A549 (cell line): ENCODE data around the gene PYROXD2. TPM values are rescaled to one million over a fixed set of nuclear protein-coding genes. Genes with fewer than 3 reads are reported as not detected.

Source experiments
- ATAC-seq, 2 experiments: fragments of 200-7000 bp in 1 of 2; fragments of >200 bp in 1 of 2; cut with Nextera tagmentation in 1 of 2; cut with Tn5 transposase in 1 of 2; 3 replicates each; pipeline versions ENCODE4 v1.8.0 to v1.9.1; 2018 to 2020; ENCODE audit warnings: mild to moderate bottlenecking in 1 of 2, moderate library complexity in 1 of 2
- CTCF ChIA-PET: fragments of 300-600 bp; sonication (Branson Sonifier 250); formaldehyde crosslinking; extraction: SDS; loops from one replicate; lab custom pipeline; 2021; ENCODE audit warnings: antibody characterized with exemption, inconsistent platforms; lab: Yijun Ruan, JAX
- POLR2A ChIA-PET: fragments of 350-600 bp; formaldehyde crosslinking; extraction: SDS; loops from one replicate; lab custom pipeline; 2021; ENCODE audit warnings: antibody characterized with exemption, inconsistent platforms; lab: Yijun Ruan, JAX
- DNase-seq, 2 experiments: peaks; one replicate each; pipeline versions ENCODE4 v3.0.0 to v3.0.0-alpha.2; 2011 to 2016; ENCODE audit warnings: low read depth in 1 of 2, low spot score in 1 of 2
- FAIRE-seq: peaks from 2 replicates; lab custom pipeline; 2011; peaks lifted over from hg19 to GRCh38; lab: Jason Lieb, UNC
- H3K27ac ChIP-seq, 2 experiments: fragments of >200 bp; sonication (Bioruptor Twin); formaldehyde crosslinking; 3 replicates each; pipeline ENCODE4 v1.5.1; 2016 to 2017
- H3K4me1 ChIP-seq: fragments of >200 bp; sonication (Bioruptor Twin); formaldehyde crosslinking; 3 replicates; pipeline ENCODE4 v1.6.1; 2016
- H3K4me2 ChIP-seq: fragments of >200 bp; sonication (Bioruptor Twin); formaldehyde crosslinking; 3 replicates; pipeline ENCODE4 v1.6.1; 2016
- H3K4me3 ChIP-seq: fragments of >200 bp; sonication (Bioruptor Twin); formaldehyde crosslinking; 3 replicates; pipeline ENCODE4 v1.5.1; 2016
- H3K9me3 ChIP-seq: fragments of >200 bp; sonication (Bioruptor Twin); formaldehyde crosslinking; 3 replicates; pipeline ENCODE4 v1.6.1; 2016
- EP300 ChIP-seq, 2 experiments: fragments of >200 bp; sonication (Bioruptor Twin); formaldehyde crosslinking; IDR thresholded peaks; 2 replicates in 1 of 2; 3 replicates in 1 of 2; pipeline ENCODE4 v1.6.1; 2016 to 2017
- FOSB ChIP-seq: fragments of 250-450 bp; sonication (Bioruptor Pico); IDR thresholded peaks from 2 replicates; pipeline ENCODE4 v1.5.0; 2020; ENCODE audit warnings: mild to moderate bottlenecking, moderate library complexity
- GATA3 ChIP-seq: IDR thresholded peaks from 2 replicates; pipeline ENCODE4 v1.6.1; 2012; ENCODE audit warnings: borderline replicate concordance
- HOXB5 ChIP-seq: fragments of 250-450 bp; sonication (Bioruptor Pico); IDR thresholded peaks from 2 replicates; pipeline ENCODE4 v1.5.0; 2020; ENCODE audit warnings: mild to moderate bottlenecking, moderate library complexity
- NFE2L2 ChIP-seq: fragments of 150-350 bp; conservative IDR thresholded peaks from 2 replicates; pipeline ENCODE4 v1.6.1; 2014; ENCODE audit warnings: low read length
- RAD21 ChIP-seq, 2 experiments: fragments of >200 bp in 1 of 2; sonication (Bioruptor Twin) in 1 of 2; formaldehyde crosslinking in 1 of 2; IDR thresholded peaks in 1 of 2; conservative IDR thresholded peaks in 1 of 2; 2 replicates in 1 of 2; 3 replicates in 1 of 2; pipeline ENCODE4 v1.6.1; 2012 to 2018; ENCODE audit warnings: inconsistent platforms in 1 of 2
- RCOR1 ChIP-seq: fragments of 150-350 bp; IDR thresholded peaks from 2 replicates; pipeline ENCODE4 v1.6.1; 2014; ENCODE audit warnings: antibody characterized with exemption, low read length, low read depth
- RFX5 ChIP-seq: fragments of 450-650 bp; IDR thresholded peaks from 2 replicates; pipeline ENCODE4 v1.7.1; 2014; ENCODE audit warnings: antibody characterized with exemption, mild to moderate bottlenecking, moderate library complexity
- SMC3 ChIP-seq: fragments of >200 bp; sonication (Bioruptor Twin); formaldehyde crosslinking; IDR thresholded peaks from 3 replicates; pipeline ENCODE4 v1.6.1; 2018; ENCODE audit warnings: inconsistent platforms
- WGBS: methylation state at CpG from one replicate; pipeline ENCODE4 v1.1.6; 2017; ENCODE audit errors: missing lambda C conversion rate; 5-methylcytosine and 5-hydroxymethylcytosine counted together
- polyA plus RNA-seq, 4 experiments: library from polyadenylated mRNA; depleted of rRNA in 3 of 4; stranded (reverse); fragments of >200 nt; fragmentation: RNase III in 1 of 4; extraction: RNeasy Plus Mini Kit Qiagen cat#74134 plus additional on column Dnase treatment in 1 of 4; gene quantifications; 2 replicates in 3 of 4; 3 replicates in 1 of 4; pipeline ENCODE4 v1.2.3, GENCODE V29; 2011 to 2017
- TF ChIP-seq, protein P1 (sequence below): fragments of >200 bp; sonication (Bioruptor Twin); formaldehyde crosslinking; IDR thresholded peaks from 3 replicates; pipeline ENCODE4 v1.5.1; 2016
- TF ChIP-seq, protein P2 (sequence below): IDR thresholded peaks from 2 replicates; pipeline ENCODE4 v1.6.1; 2012; ENCODE audit warnings: low read depth, borderline replicate concordance
- TF ChIP-seq, protein P3 (sequence below): fragments of 250-450 bp; sonication (Bioruptor Pico); IDR thresholded peaks from 2 replicates; pipeline ENCODE4 v1.5.0; 2020; ENCODE audit warnings: low read depth, mild to moderate bottlenecking, moderate library complexity
- TF ChIP-seq, protein P4 (sequence below): IDR thresholded peaks from 2 replicates; pipeline ENCODE4 v1.6.1; 2012
- TF ChIP-seq, protein P5 (sequence below): fragments of 450-650 bp; IDR thresholded peaks from 2 replicates; pipeline ENCODE4 v1.6.1; 2014; ENCODE audit warnings: antibody characterized with exemption
- TF ChIP-seq, protein P6 (sequence below): fragments of 250-450 bp; sonication (Bioruptor Pico); IDR thresholded peaks from 2 replicates; pipeline ENCODE4 v1.5.0; 2021; ENCODE audit warnings: mild to moderate bottlenecking, moderate library complexity, borderline replicate concordance

PYROXD2 gene
- polyA plus RNA-seq, 2 of the 4 experiments (the other 2 are of a cell fraction) = 4.6 to 6.3 TPM

DNA sequence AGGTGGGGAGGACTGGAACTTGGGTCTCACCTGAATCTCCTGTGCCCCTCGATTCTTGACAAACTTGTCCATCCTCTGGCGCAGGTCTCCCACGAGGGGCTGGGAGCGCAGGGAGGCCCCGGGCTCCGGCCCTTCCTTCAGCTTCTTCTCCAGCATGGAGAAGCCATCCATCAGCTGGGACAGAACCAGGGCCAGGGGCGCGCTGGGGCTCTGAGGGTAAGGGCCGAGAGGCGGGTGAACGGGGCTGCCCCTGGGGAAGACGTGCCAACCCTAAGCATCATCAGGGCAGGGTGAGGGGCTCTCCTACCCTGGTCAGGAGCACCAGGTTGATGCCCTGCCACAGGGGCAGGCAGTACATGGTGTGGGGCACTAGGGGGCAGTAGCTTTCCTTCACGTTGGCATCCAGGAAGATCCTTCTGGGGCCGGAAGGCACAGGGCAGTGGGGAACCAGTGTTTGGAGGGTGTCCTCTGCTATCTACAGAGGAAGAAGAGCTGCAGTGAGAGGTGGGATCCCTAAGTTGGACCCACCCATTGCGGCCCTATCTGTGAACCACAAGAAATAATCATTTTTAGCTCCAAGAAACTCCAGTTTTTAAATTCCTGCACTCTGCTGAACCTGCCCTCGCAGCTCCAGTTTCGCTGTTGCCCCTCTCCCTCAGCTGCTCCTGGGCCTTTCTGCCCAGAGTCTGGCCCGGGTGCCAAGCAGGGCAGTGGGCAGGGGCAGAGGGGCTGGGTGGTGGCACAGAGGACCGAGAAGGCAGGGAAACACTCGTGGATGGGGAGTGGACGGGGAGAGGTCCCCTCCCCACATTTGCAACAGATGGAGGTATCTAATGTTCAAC is 10.8 kb upstream of the PYROXD2 start:
- H3K9me3 ChIP-seq = no peaks in the 10 kb centered on the region
- WGBS = 71% methylated on average over 14 of the region's 21 CpGs
- DNase-seq (peak; percentile 64), FAIRE-seq (peak; percentile 7), ATAC-seq (peak; percentile 80 to 92)
- H3K4me2 ChIP-seq = no peak overlapping the region
- ChIA-PET POLR2A (interaction anchor here (0.9 kb wide), 1 partner anchor 11 kb away, joined by 4 read pairs; the partner anchor contains the start of gene PYROXD2), CTCF (interaction anchor here (0.7 to 2.2 kb wide), 17 partner anchors 9 to 956 kb away, joined by 3 to 23 read pairs (median 5); no protein-coding TSS in a partner anchor)
- H3K4me3 ChIP-seq = no peak overlapping the region
- TF ChIP-seq SMC3 = peak; percentile 50
- TF ChIP-seq, protein P1, sequence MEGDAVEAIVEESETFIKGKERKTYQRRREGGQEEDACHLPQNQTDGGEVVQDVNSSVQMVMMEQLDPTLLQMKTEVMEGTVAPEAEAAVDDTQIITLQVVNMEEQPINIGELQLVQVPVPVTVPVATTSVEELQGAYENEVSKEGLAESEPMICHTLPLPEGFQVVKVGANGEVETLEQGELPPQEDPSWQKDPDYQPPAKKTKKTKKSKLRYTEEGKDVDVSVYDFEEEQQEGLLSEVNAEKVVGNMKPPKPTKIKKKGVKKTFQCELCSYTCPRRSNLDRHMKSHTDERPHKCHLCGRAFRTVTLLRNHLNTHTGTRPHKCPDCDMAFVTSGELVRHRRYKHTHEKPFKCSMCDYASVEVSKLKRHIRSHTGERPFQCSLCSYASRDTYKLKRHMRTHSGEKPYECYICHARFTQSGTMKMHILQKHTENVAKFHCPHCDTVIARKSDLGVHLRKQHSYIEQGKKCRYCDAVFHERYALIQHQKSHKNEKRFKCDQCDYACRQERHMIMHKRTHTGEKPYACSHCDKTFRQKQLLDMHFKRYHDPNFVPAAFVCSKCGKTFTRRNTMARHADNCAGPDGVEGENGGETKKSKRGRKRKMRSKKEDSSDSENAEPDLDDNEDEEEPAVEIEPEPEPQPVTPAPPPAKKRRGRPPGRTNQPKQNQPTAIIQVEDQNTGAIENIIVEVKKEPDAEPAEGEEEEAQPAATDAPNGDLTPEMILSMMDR = peak; percentile 68
- no peak for TF ChIP-seq NFE2L2
- TF ChIP-seq RAD21 (conservative IDR thresholded peaks at IDR 0.05 in 1 of 2, IDR thresholded peaks at IDR 0.05 in 1 of 2) = peak; percentile 56 to 66
- TF ChIP-seq HOXB5 (CRISPR knock-in tag) = no peak
- TF ChIP-seq RFX5 = no peak
- H3K4me1 ChIP-seq = no peaks in the 10 kb centered on the region
- no peak overlapping the region for H3K27ac ChIP-seq

GRCh38 chr10:98424295-98425254 is 9.6 kb upstream of the PYROXD2 start:
- no peak for ATAC-seq
- POLR2A ChIA-PET = no interaction called here
- H3K9me3 ChIP-seq = no peaks in the 10 kb centered on the region
- H3K4me2 ChIP-seq = no peak overlapping the region
- 90% methylated on average over 15 of the region's 23 CpGs for WGBS
- no peak for FAIRE-seq
- H3K27ac ChIP-seq = no peak overlapping the region
- CTCF ChIA-PET = interaction anchor here (0.7 to 2.7 kb wide), 20 partner anchors 9 to 957 kb away, joined by 3 to 23 read pairs (median 5); partner anchors contain the start of gene PYROXD2
- no peak for DNase-seq
- TF ChIP-seq GATA3 = no peak
- no peak for TF ChIP-seq EP300 (IDR thresholded peaks at IDR 0.05)
- TF ChIP-seq, protein P2, sequence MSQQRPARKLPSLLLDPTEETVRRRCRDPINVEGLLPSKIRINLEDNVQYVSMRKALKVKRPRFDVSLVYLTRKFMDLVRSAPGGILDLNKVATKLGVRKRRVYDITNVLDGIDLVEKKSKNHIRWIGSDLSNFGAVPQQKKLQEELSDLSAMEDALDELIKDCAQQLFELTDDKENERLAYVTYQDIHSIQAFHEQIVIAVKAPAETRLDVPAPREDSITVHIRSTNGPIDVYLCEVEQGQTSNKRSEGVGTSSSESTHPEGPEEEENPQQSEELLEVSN = no peak
- TF ChIP-seq, protein P3, sequence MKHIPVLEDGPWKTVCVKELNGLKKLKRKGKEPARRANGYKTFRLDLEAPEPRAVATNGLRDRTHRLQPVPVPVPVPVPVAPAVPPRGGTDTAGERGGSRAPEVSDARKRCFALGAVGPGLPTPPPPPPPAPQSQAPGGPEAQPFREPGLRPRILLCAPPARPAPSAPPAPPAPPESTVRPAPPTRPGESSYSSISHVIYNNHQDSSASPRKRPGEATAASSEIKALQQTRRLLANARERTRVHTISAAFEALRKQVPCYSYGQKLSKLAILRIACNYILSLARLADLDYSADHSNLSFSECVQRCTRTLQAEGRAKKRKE = no peak
- TF ChIP-seq, protein P4, sequence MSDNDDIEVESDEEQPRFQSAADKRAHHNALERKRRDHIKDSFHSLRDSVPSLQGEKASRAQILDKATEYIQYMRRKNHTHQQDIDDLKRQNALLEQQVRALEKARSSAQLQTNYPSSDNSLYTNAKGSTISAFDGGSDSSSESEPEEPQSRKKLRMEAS = no peak
- TF ChIP-seq, protein P5, sequence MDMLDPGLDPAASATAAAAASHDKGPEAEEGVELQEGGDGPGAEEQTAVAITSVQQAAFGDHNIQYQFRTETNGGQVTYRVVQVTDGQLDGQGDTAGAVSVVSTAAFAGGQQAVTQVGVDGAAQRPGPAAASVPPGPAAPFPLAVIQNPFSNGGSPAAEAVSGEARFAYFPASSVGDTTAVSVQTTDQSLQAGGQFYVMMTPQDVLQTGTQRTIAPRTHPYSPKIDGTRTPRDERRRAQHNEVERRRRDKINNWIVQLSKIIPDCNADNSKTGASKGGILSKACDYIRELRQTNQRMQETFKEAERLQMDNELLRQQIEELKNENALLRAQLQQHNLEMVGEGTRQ = no peak
- TF ChIP-seq RCOR1 = no peak
- no peak for TF ChIP-seq FOSB (CRISPR knock-in tag)
- TF ChIP-seq, protein P6, sequence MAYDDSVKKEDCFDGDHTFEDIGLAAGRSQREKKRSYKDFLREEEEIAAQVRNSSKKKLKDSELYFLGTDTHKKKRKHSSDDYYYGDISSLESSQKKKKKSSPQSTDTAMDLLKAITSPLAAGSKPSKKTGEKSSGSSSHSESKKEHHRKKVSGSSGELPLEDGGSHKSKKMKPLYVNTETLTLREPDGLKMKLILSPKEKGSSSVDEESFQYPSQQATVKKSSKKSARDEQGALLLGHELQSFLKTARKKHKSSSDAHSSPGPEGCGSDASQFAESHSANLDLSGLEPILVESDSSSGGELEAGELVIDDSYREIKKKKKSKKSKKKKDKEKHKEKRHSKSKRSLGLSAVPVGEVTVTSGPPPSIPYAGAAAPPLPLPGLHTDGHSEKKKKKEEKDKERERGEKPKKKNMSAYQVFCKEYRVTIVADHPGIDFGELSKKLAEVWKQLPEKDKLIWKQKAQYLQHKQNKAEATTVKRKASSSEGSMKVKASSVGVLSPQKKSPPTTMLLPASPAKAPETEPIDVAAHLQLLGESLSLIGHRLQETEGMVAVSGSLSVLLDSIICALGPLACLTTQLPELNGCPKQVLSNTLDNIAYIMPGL = no peak
- TF ChIP-seq, all 56 proteins: peak for 0
- H3K4me1 ChIP-seq = no peaks in the 10 kb centered on the region
- no peak overlapping the region for H3K4me3 ChIP-seq
